ENCODE results near the gene RAD51AP1.
A peak's percentile ranks its signal among the peaks of the same experiment; 100 is the strongest.

The RAD51AP1 gene

DNA sequence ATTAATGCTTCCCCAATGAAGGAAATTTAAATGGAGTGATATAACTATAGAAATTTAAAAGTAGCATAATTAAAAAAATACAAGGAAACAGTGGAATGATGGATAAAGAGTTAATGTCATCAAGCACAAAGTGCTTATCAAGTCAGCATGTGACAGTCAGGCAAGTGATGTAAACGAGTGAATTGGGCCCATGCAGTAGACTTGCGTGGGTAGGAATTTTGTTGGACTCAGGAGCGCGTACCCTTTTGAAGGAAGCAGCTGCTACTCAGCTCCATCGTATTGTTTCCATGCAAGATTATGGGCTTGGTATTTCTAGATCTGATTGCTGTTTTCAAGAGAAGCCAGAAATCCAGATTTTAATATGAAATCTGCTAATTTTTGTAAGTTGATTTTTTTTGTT, 18.9 kb downstream of the RAD51AP1 start:
- no peak for DNase-seq (ENCODE audit: low spot score)
- in situ Hi-C loops (cut with MboI; ENCODE audit: low pct_unique_long_range_greater_than_20kb, low sequenced_read_pairs, unreplicated experiment) = no loop called here
- TF ChIP-seq, protein P1, sequence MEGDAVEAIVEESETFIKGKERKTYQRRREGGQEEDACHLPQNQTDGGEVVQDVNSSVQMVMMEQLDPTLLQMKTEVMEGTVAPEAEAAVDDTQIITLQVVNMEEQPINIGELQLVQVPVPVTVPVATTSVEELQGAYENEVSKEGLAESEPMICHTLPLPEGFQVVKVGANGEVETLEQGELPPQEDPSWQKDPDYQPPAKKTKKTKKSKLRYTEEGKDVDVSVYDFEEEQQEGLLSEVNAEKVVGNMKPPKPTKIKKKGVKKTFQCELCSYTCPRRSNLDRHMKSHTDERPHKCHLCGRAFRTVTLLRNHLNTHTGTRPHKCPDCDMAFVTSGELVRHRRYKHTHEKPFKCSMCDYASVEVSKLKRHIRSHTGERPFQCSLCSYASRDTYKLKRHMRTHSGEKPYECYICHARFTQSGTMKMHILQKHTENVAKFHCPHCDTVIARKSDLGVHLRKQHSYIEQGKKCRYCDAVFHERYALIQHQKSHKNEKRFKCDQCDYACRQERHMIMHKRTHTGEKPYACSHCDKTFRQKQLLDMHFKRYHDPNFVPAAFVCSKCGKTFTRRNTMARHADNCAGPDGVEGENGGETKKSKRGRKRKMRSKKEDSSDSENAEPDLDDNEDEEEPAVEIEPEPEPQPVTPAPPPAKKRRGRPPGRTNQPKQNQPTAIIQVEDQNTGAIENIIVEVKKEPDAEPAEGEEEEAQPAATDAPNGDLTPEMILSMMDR (IDR thresholded peaks at IDR 0.05; ENCODE audit: extremely low read depth, insufficient read depth, missing control alignments) = no peak

DNA sequence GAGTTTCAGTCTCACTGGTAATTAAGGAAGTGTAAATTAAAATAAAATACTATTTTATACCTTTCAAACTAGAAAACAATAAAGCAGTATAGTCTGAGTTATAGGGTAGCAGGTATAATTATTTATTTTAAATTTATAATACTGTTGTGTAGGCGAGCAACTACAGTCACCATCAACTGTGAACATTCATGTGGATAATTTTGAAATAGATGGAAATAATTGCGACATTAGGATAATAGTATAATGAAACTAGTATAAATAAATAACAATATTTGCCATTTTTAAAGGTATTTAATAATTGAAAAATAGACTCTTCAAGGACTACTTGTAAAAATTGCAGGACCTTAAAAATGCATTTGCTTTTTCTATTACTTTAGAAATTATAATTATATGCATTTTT, 19.5 kb downstream of the RAD51AP1 start:
- in situ Hi-C loops (cut with MboI; ENCODE audit: low pct_unique_long_range_greater_than_20kb, low sequenced_read_pairs, unreplicated experiment) = no loop called here
- TF ChIP-seq, protein P1 (IDR thresholded peaks at IDR 0.05; ENCODE audit: extremely low read depth, insufficient read depth, missing control alignments) = no peak
- DNase-seq (ENCODE audit: low spot score) = no peak

DNA sequence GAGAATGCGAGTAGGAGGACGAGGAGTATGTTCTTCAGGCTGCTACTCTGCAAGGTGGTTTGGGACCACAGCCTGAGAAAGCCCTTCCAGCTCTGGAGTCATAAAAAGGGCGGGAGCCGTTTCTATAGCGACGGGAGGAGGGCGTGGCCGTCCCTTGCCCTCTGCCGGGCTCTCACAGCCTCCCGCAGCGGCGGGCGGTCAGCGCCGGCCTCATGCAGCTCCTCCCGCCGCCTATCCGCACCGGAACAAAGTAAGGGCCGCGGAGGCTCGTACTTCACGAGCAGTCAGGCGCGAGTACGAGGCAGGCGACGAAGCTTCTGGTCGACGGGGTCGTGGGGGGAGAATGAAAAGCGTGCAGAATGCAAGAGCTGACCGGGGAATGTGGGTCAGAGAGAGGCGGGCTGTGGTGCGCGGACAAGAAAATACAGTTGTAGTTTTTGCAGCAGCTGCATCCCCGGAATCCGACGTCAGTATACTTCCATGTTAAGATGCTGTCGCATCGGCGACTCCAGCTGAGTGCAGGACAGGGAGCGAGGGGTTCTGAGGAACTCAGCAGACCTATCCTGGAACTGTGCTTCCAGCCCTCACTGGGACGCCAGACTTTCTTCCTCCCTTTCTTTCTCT, 23.5 kb downstream of the RAD51AP1 start, which contains the start of gene DYRK4:
DYRK4 (plus strand) TSS at position 175 of the 624 bp plus-strand sequence; CDS start at position 213, 38 bp downstream.
- no peak for DNase-seq (ENCODE audit: low spot score)
- in situ Hi-C loops (cut with MboI; ENCODE audit: low pct_unique_long_range_greater_than_20kb, low sequenced_read_pairs, unreplicated experiment) = no loop called here
- TF ChIP-seq, protein P1 (IDR thresholded peaks at IDR 0.05; ENCODE audit: extremely low read depth, insufficient read depth, missing control alignments) = no peak

DNA sequence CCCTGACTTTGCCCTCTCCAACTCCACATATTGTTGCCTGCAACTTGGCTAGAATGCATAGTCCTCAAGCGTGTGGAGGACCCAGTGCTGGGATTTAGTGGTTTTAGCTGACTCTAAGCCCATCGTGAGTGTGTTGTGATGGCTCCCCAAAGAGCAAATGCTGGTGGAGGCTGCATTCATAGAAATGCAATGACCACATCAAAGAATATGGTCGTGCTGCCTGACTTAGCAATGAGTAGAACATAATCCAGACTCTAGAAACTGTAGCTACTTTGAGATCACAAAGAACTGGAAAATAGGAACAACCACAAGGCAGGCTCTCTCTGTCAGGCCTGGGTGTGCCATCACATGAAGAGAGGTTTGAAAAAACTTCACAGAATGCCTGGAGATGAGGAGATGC, 24.6 kb downstream of the RAD51AP1 start:
- DNase-seq (ENCODE audit: low spot score) = no peak
- in situ Hi-C loops (cut with MboI; ENCODE audit: low pct_unique_long_range_greater_than_20kb, low sequenced_read_pairs, unreplicated experiment) = no loop called here
- TF ChIP-seq, protein P1 (IDR thresholded peaks at IDR 0.05; ENCODE audit: extremely low read depth, insufficient read depth, missing control alignments) = no peak

DNA sequence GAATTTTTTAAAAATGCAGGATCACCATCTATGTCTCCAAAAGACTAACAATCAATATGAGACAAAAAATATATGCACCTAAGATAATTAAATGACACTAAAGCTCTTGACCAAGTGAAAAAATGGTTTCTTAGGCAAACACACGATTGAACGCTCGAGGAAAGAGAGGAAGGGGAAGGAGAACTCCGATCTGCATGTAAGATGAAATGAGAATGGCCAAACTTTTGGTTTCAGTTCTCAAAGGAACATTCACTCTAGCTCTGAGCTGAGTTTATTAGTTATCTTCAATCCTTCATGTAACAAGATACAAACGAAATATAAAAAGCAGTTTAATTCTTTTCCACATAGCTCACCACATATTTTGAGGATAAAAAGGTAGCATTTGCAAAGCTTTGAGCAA, 26.1 kb downstream of the RAD51AP1 start:
- TF ChIP-seq, protein P1 (IDR thresholded peaks at IDR 0.05; ENCODE audit: extremely low read depth, insufficient read depth, missing control alignments) = no peak

DNA sequence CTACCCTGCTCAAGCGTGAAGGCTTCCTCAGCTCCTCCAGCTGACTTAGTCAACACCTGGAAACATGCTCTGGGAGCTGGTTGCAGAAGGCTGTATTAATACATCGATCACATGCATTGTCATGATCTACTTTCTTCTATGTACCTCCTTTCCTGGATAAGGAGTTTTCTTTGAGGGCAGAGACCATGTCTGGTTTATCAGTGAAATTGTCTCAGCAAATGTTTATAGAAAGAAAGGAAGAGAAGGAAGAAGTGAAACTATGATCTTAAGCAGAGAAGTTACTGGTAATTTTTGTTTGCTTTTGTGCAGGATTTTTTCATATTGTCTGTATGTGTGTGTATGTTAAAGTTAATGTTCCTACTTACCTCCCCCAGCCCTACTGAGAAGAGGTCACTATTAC, 27.8 kb downstream of the RAD51AP1 start:
- in situ Hi-C loops (cut with MboI; ENCODE audit: low pct_unique_long_range_greater_than_20kb, low sequenced_read_pairs, unreplicated experiment) = no loop called here
- TF ChIP-seq, protein P1 (IDR thresholded peaks at IDR 0.05; ENCODE audit: extremely low read depth, insufficient read depth, missing control alignments) = no peak
- no peak for DNase-seq (ENCODE audit: low spot score)

More for the DNA sequence above, 26.1 kb downstream of the RAD51AP1 start:
- in situ Hi-C loops (cut with MboI; ENCODE audit: low pct_unique_long_range_greater_than_20kb, low sequenced_read_pairs, unreplicated experiment) = no loop called here
- peak; percentile 59 for DNase-seq (ENCODE audit: low spot score)

Measured in GM13977 (cell line).